ENCODE measurements around the gene NLRP1.

DNA sequence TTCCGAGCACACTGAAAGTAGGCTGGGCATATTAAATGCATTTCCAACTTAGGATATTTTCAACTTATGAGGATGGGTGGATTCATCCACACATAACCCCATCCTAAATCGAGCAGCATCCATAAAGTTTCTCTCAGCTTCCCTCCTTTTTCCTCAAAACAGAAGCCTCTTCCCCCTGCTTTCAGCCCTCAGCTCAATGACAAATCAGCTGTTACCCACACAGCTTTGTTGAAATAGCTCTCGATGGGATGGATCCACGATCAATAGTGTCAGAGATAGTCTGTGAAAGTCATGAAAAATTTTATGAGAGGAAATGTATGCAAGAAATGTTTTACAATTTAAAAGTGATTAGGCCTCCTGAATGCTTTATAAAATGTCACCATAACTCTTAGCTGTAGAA is 118.0 kb downstream of the NLRP1 start:
- TF ChIP-seq, protein P1, sequence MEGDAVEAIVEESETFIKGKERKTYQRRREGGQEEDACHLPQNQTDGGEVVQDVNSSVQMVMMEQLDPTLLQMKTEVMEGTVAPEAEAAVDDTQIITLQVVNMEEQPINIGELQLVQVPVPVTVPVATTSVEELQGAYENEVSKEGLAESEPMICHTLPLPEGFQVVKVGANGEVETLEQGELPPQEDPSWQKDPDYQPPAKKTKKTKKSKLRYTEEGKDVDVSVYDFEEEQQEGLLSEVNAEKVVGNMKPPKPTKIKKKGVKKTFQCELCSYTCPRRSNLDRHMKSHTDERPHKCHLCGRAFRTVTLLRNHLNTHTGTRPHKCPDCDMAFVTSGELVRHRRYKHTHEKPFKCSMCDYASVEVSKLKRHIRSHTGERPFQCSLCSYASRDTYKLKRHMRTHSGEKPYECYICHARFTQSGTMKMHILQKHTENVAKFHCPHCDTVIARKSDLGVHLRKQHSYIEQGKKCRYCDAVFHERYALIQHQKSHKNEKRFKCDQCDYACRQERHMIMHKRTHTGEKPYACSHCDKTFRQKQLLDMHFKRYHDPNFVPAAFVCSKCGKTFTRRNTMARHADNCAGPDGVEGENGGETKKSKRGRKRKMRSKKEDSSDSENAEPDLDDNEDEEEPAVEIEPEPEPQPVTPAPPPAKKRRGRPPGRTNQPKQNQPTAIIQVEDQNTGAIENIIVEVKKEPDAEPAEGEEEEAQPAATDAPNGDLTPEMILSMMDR (IDR thresholded peaks at IDR 0.05; ENCODE audit: low read depth, low read length) = no peak
- no peak for TF ChIP-seq EZH2phosphoT487 (IDR thresholded peaks at IDR 0.05; ENCODE audit: low read depth)

Data from OCI-LY3 (cell line).